Mesenteric fat pad (tissue), 1 donor: ENCODE data around the gene COLGALT1. TPM values are rescaled to one million over a fixed set of nuclear protein-coding genes. Genes with fewer than 3 reads are reported as not detected.

Experiments
- DNase-seq: peaks from one replicate; pipeline ENCODE4 v3.0.0-alpha.2; 2020; ENCODE audit warnings: low spot score
- total RNA-seq: library from RNA; stranded (reverse); fragmentation: NEBNext Ultra II Directional; extraction: Animal tissue kit (Norgen Biotek cat#: 25700); gene quantifications from one replicate; pipeline ENCODE4 v1.2.1, GENCODE V29; 2021
- donor health status: DM: yes; HTN: yes; CAD: no.

Gene COLGALT1
- total RNA-seq, 1 donor from 2014 or later = 117 TPM

GRCh38 chr19:17618281-17618903 lies 62.9 kb downstream of the COLGALT1 start:
- no peak for DNase-seq

- no peak for DNase-seq
Measured at GRCh38 chr19:17618936-17619335, 63.5 kb downstream of the COLGALT1 start.

GRCh38 chr19:17620696-17621095 lies 65.2 kb downstream of the COLGALT1 start:
- no peak for DNase-seq

- DNase-seq = no peak
Measured at GRCh38 chr19:17623224-17623935, 67.9 kb downstream of the COLGALT1 start.

GRCh38 chr19:17624314-17624991 lies 69.0 kb downstream of the COLGALT1 start:
- DNase-seq = no peak

GRCh38 chr19:17625043-17625442 lies 69.6 kb downstream of the COLGALT1 start:
- no peak for DNase-seq

- DNase-seq = no peak
Measured at GRCh38 chr19:17625980-17626379, 70.5 kb downstream of the COLGALT1 start.

- no peak for DNase-seq
Measured at GRCh38 chr19:17626456-17627015, 71.1 kb downstream of the COLGALT1 start.

- DNase-seq = no peak
Measured at GRCh38 chr19:17627161-17627560, 71.7 kb downstream of the COLGALT1 start.

GRCh38 chr19:17627921-17628320 lies 72.5 kb downstream of the COLGALT1 start:
- no peak for DNase-seq

GRCh38 chr19:17629760-17630159 lies 74.3 kb downstream of the COLGALT1 start:
- no peak for DNase-seq

GRCh38 chr19:17632577-17632976 lies 77.1 kb downstream of the COLGALT1 start:
- DNase-seq = no peak

Other genes with a start within 250 kb of the COLGALT1 start
- gene MRPL34, start 249.8 kb upstream of the COLGALT1 start, total RNA-seq = 99.2 TPM
- 45.6 TPM for gene DDA1, start 246.1 kb upstream of the COLGALT1 start, total RNA-seq
- gene ANO8, start 220.8 kb upstream of the COLGALT1 start, total RNA-seq = 16.2 TPM
- gene GTPBP3, start 218.1 kb upstream of the COLGALT1 start, total RNA-seq = 13.1 TPM
- 293 TPM for gene PLVAP, start 178.3 kb upstream of the COLGALT1 start, total RNA-seq
- 0.87 TPM for gene CCDC194, start 161.5 kb upstream of the COLGALT1 start, total RNA-seq
- gene BST2, start 150.0 kb upstream of the COLGALT1 start, total RNA-seq = 185 TPM
- gene MVB12A, start 135.6 kb upstream of the COLGALT1 start, total RNA-seq = 46.9 TPM
- not detected for gene TMEM221, start 107.0 kb upstream of the COLGALT1 start, total RNA-seq
- gene NXNL1, start 94.7 kb upstream of the COLGALT1 start, total RNA-seq = 1.3 TPM
- 36.5 TPM for gene SLC27A1, start 85.1 kb upstream of the COLGALT1 start, total RNA-seq
- 66.9 TPM for gene PGLS, start 44.0 kb upstream of the COLGALT1 start, total RNA-seq
- gene UNC13A, start 132.7 kb downstream of the COLGALT1 start, total RNA-seq = 0.10 TPM
- gene MAP1S, start 163.8 kb downstream of the COLGALT1 start, total RNA-seq = 71.1 TPM
- 2.6 TPM for gene FCHO1, start 195.8 kb downstream of the COLGALT1 start, total RNA-seq
- gene B3GNT3, start 239.5 kb downstream of the COLGALT1 start, total RNA-seq = 0.32 TPM